Measurements from ENCODE around the gene DEPDC7.
A peak's percentile ranks its signal among the peaks of the same experiment; 100 is the strongest.

DEPDC7 gene

DNA sequence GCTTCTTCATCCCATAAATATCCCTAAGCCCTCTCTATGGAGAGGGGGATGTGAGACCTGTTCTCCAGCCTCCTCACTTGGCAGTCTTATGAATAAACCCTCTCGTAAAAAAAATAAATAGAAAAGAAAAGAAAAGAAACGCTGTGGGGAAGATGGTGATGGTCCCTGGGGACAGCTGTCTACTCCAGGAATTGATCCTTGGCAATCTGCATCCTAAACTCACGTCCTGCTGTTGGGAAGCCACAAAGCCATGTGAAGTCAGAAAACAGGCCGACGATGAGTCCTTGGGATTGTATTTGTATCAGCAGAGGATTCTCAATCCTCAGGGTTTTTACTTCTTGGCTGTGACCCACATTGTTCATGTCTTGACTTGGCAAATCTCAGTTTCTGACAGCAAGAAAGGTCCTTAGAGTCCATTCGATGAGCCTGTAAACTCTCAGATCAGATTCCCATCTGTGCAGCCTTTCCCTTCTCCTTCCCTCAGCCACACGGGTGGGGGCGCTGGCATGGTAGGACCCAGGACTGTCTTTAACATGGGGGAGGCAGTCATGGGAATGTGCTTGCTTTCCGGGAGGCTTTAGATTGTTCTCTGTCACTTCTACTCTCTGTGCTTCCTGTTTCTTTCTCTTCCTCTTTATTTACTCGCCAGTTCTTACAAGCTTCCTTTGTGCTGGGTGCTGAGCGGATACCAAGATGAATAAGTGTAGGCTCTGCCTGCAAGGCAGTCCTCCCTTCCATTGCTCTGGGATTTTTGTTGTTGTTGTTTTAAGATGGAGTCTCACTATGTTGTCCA lies 48.6 kb downstream of the DEPDC7 start:
- TF ChIP-seq, protein P1, sequence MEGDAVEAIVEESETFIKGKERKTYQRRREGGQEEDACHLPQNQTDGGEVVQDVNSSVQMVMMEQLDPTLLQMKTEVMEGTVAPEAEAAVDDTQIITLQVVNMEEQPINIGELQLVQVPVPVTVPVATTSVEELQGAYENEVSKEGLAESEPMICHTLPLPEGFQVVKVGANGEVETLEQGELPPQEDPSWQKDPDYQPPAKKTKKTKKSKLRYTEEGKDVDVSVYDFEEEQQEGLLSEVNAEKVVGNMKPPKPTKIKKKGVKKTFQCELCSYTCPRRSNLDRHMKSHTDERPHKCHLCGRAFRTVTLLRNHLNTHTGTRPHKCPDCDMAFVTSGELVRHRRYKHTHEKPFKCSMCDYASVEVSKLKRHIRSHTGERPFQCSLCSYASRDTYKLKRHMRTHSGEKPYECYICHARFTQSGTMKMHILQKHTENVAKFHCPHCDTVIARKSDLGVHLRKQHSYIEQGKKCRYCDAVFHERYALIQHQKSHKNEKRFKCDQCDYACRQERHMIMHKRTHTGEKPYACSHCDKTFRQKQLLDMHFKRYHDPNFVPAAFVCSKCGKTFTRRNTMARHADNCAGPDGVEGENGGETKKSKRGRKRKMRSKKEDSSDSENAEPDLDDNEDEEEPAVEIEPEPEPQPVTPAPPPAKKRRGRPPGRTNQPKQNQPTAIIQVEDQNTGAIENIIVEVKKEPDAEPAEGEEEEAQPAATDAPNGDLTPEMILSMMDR (IDR thresholded peaks at IDR 0.05; ENCODE audit: insufficient read depth, low read length, poor library complexity, severe bottlenecking): no peak
- H3K27me3 ChIP-seq (replicated peaks; ENCODE audit: control insufficient read depth, insufficient read depth, low read length): no peaks in the 10 kb centered on the region
- peaks cover 15% of the 10 kb centered on the region for H3K36me3 ChIP-seq (ENCODE audit: control insufficient read depth, insufficient read depth, low read length)
- peak; percentile 32 for DNase-seq (ENCODE audit: extremely low read depth, insufficient read length)
- H3K4me3 ChIP-seq (replicated peaks; ENCODE audit: low read depth, low read length): no peak overlapping the region

DNA sequence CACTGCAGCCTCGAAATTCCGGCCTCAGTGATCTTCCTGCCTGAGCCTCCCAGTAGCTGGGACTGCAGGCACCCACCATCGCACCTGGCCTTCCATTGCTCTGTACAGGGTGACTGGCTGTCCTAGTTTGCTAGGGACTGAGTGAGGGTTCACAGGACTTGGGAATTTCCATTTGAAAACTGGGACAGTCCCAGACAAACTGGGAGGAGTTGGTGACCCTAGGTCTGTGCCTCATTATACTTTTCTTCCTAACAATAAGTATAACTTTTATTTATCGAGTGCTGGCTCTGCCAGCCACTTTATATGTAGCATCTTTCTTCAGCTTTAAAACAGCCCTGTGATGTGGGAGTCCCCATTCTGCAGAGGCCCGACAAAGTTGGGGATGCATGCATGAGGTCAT lies 49.2 kb downstream of the DEPDC7 start:
- H3K4me3 ChIP-seq (replicated peaks; ENCODE audit: low read depth, low read length): no peak overlapping the region
- TF ChIP-seq, protein P1 (IDR thresholded peaks at IDR 0.05; ENCODE audit: insufficient read depth, low read length, poor library complexity, severe bottlenecking): no peak
- DNase-seq (ENCODE audit: extremely low read depth, insufficient read length): no peak
- H3K27me3 ChIP-seq (replicated peaks; ENCODE audit: control insufficient read depth, insufficient read depth, low read length): no peaks in the 10 kb centered on the region
- peaks cover 12% of the 10 kb centered on the region for H3K36me3 ChIP-seq (ENCODE audit: control insufficient read depth, insufficient read depth, low read length)

DNA sequence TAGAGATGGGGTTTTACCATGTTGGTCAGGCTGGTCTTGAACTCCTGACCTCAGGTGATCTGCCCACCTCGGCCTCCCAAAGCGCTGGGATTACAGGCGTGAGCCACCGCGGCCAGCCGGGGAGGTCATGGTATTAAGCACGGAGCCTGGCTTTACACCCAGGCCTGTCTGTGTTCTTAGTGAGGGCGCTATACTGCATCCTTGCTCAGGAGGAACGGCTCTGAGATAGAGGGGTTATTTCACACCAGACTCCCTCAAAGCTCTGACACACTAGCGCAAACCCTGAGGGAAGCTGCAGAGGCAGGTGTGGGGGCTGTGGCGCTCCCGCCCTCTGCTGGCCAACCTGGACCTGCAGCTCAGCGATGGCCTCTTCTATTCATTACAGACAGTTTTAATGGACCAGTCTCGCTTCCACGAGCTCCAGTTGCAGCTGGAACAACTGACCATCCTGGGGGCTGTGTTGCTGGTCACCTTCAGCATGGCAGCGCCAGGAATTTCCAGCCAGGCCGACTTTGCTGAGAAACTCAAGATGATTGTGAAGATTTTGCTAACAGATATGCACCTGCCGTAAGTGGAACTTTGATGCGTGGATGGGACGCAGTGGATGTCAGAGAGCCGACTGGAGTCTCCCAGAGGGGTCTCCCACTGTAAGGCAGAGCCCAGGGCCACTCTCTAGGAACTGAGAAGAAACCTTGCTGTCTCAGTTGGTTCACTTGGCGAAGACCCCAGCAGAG lies 49.9 kb downstream of the DEPDC7 start:
- Histone ChIP-seq H3K4me3 (replicated peaks; ENCODE audit: low read depth, low read length) (no peak overlapping the region), H3K36me3 (ENCODE audit: control insufficient read depth, insufficient read depth, low read length) (peaks cover 14% of the 10 kb centered on the region), H3K27me3 (replicated peaks; ENCODE audit: control insufficient read depth, insufficient read depth, low read length) (no peaks in the 10 kb centered on the region)
- TF ChIP-seq, protein P1 (IDR thresholded peaks at IDR 0.05; ENCODE audit: insufficient read depth, low read length, poor library complexity, severe bottlenecking): peak; percentile 94
- peak; percentile 73 for DNase-seq (ENCODE audit: extremely low read depth, insufficient read length)

DNA sequence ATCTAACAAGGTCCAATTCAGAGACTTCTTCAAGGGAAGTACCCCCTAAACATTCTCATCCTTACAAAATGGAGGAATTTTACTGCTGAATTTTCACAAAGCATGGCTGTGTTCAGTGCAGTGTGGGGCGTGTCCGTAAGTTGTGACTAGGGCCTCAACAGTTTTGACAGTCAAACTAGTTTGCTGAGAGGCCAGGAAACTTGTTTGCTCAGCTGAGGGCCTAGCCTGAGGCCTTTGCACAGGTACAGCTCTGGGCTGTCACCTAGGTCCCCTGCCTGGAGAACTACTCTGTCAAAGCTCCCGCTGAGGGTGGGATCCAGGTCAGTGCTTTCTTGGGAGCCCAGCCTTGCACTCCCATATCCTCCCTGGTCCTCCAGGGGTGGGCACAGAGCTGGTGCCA lies 51.6 kb downstream of the DEPDC7 start:
- H3K36me3 ChIP-seq (ENCODE audit: control insufficient read depth, insufficient read depth, low read length): peaks cover 18% of the 10 kb centered on the region
- no peaks in the 10 kb centered on the region for H3K27me3 ChIP-seq (replicated peaks; ENCODE audit: control insufficient read depth, insufficient read depth, low read length)
- TF ChIP-seq, protein P1 (IDR thresholded peaks at IDR 0.05; ENCODE audit: insufficient read depth, low read length, poor library complexity, severe bottlenecking): no peak
- H3K4me3 ChIP-seq (replicated peaks; ENCODE audit: low read depth, low read length): no peak overlapping the region
- DNase-seq (ENCODE audit: extremely low read depth, insufficient read length): no peak

DNA sequence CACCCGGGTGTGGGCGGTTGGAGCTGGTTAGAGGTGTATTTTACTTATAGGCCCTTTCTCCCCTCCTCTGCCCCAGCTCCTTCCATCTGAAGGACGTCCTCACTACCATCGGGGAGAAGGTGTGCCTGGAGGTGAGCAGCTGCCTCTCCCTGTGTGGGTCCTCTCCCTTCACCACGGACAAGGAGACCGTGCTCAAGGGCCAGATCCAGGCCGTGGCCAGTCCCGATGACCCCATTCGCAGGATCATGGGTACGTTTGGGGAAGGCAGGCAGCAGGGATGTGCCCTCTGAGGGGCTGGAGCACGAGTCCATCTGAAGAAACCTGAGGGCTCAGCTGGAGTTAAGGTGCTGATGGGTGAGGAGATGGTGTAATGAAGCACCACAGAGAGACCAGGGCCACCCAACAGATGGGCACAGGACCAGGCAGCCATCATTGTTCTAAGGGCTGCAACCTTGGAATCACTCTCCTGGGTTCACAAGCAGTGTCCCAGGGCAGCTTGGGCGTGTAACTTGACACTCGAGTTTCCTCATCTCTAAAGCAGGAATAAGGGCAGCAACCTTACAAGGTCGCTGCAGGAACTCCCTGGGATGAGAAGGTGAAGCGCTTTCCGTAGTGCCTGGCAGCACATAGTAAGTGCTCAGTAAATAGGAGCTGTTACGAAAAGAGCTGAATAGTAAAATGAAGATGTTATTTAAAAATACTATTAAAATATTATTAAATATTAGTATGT lies 53.1 kb downstream of the DEPDC7 start:
- TF ChIP-seq, protein P1 (IDR thresholded peaks at IDR 0.05; ENCODE audit: insufficient read depth, low read length, poor library complexity, severe bottlenecking): no peak
- no peak for DNase-seq (ENCODE audit: extremely low read depth, insufficient read length)
- Histone ChIP-seq H3K4me3 (replicated peaks; ENCODE audit: low read depth, low read length) (no peak overlapping the region), H3K27me3 (replicated peaks; ENCODE audit: control insufficient read depth, insufficient read depth, low read length) (no peaks in the 10 kb centered on the region), H3K36me3 (ENCODE audit: control insufficient read depth, insufficient read depth, low read length) (peaks cover 22% of the 10 kb centered on the region)
